HG03139 (cell line): ENCODE results near the gene RAPGEF6.
"Not testable (repeated sequence)": the region's sequence is repeated elsewhere in the genome, so short reads cannot be mapped to it uniquely, and the experiment has no call there.

ENCODE experiments used
- ATAC-seq: cut with Tn5 transposase; IDR thresholded peaks from one replicate; pipeline ENCODE4 v1.9.1; 2021; ENCODE audit not compliant: unreplicated experiment

Gene RAPGEF6

GRCh38 chr5:131436081-131436480 lies 198.9 kb downstream of the RAPGEF6 start:
- ATAC-seq, result no peak

- no peak for ATAC-seq
Observed at GRCh38 chr5:131433109-131433508, 201.9 kb downstream of the RAPGEF6 start.

GRCh38 chr5:131431794-131432193 lies 203.2 kb downstream of the RAPGEF6 start:
- ATAC-seq, result no peak

GRCh38 chr5:131430794-131431193 lies 204.2 kb downstream of the RAPGEF6 start:
- ATAC-seq, result no peak

GRCh38 chr5:131426011-131426410 lies 209.0 kb downstream of the RAPGEF6 start:
- ATAC-seq, result no peak

DNA sequence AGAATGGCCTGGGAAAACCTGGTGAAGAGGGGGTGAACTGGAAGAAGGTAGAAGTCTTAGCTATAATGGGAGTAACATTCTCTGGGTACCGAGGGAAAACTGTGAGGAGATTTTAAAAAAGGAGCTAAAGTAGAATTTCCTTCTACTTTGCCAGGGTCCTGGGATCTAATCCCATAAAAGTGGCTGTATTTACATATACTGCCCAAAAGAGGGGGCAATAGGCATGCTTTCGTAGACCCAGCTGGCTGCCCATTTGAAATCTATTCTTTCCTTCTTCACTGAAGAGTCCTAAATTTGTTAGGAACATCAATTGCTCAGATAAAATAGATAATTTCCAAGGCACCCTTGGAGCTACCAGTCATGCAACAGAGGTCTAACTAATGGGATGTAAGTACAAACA lies 212.0 kb downstream of the RAPGEF6 start:
- no peak for ATAC-seq

DNA sequence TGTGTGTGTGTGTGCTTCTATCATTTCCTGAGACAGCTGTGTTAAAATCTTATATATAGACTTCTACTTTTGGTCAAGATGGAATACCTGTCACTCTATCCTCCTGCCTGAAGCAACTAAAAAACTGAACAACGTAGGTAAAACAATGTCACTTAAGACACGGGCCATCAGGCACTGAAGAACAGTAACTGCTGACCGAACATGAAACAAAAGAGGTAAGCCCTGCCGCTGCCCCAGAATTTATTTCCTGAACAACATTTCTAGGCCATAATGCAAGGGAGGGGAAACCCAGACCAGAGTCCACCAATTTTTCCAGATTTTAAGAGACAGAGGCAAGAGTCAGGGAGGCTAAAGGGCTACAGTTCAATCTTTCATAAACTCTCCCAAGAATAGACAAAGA lies 215.2 kb downstream of the RAPGEF6 start:
- no peak for ATAC-seq

- ATAC-seq, result no peak
Observed at GRCh38 chr5:131418846-131419245, 216.2 kb downstream of the RAPGEF6 start.

DNA sequence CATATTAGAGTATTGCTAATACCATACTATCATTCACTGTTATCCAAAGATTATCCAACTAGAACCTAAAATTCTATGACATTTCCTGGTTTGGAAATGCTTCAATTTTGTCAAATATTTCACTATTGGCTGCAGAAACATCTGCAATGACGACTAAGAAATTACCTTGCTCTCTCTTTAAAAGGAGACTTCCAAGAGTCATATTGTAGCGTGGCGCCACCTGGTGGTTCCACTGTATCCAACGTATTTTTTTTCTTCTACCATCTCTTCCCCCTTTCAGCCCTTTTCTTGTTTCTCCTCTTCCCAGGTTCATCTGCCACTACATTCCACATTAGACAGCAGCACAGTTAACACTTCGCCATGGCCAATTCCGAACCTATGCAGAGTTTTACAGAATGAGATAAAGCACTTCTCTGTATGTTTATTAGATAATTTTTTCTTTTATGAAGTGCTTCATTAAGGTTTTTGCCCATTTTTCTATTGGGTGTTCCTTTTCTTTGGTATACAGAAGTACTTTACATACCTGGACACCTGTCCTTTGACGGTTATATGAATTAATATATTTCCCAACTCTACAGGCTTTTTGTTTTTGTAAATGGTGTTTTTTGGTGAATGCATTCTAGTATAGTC lies 217.7 kb downstream of the RAPGEF6 start:
- ATAC-seq, result peak; percentile 28

GRCh38 chr5:131416729-131417128 lies 218.3 kb downstream of the RAPGEF6 start:
- ATAC-seq, result peak; percentile 54

- ATAC-seq, result peak; percentile 85
Observed at GRCh38 chr5:131413605-131414559, 221.1 kb downstream of the RAPGEF6 start.

GRCh38 chr5:131406975-131407638 lies 227.9 kb downstream of the RAPGEF6 start:
- ATAC-seq, result no peak

GRCh38 chr5:131406076-131406475 lies 229.0 kb downstream of the RAPGEF6 start:
- no peak for ATAC-seq

- ATAC-seq, result no peak
Observed at GRCh38 chr5:131405674-131406073, 229.4 kb downstream of the RAPGEF6 start.

DNA sequence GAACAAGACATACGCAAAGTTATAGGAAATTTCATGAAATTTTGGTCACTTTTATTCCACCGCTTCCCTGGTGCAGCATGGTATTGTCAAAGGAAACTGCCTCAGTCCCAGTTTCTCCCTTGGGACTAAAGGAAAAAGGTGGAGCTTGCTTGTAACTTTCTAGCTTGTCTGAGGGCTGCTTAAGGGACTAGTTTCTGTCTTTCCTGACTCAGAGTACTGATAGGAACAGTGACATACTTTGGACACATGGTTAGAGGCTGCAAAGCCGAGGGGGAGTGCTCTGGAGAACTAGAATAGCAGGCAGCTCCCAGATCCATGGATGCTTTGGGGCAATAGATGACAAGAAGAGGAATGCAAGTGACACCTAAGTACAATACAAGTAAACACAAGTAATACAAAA lies 234.4 kb downstream of the RAPGEF6 start:
- no peak for ATAC-seq

DNA sequence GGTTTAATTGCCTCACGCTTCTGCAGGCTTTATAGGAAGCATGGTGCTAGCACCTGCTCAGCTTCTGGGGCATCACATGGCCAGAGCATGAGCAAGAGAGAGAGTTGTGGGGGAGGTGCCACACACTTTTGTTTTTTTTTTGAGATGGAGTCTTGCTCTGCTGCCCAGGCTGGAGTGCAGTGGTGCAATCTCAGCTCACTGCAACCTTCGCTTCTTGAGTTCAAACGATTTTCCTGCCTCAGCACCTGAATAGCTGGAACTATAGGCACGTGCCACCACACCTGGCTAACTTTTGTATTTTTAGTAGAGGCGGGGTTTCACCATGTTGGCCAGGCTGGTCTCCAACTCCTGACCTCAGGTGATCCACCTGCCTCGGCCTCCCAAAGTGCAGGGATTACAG lies 236.0 kb downstream of the RAPGEF6 start:
- not testable (repeated sequence) for ATAC-seq

GRCh38 chr5:131396630-131397273 lies 238.3 kb downstream of the RAPGEF6 start:
- no peak for ATAC-seq

GRCh38 chr5:131396015-131396414 lies 239.0 kb downstream of the RAPGEF6 start:
- peak; percentile 74 for ATAC-seq

DNA sequence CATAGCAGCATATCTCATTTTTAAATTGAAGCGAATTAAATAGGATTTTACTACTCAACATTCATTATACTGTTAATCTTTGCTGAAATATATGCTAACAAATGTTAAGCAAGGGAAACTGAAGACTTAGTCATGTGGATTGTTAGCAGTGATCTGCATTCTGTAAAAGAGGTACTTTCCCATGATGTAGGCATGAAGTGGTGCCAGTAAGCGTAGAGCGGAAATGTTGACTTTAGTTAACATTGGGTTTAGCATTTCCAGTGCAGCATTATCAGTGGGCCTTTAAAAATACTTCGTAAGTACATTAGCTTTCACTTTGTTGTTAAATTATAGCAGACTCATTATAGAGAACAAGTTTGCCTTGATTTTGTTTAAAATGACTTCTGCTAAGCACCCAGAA lies 240.9 kb downstream of the RAPGEF6 start:
- peak; percentile 52 for ATAC-seq

DNA sequence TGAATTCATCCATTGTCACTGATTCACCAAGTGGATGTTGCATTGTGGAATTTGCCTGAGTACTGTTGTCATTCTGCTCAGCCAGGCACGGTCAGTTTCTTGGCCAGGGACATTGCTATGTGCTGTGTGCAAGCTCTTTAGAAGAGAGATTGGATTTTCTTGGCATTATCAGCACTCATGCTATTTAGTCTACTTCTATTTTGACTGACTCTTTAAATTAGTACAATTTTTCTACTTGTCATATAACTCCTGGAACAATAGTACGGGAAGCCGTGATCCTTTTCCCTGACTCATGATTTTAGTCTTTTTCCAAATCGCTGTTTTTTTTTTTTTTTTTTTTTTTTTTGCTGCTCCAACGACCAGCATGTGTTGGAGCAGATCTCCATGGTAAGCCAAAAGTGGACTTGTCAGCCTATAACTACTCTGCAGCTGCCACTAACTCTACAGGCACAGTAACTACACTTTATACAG lies 241.5 kb downstream of the RAPGEF6 start:
- ATAC-seq, result no peak

DNA sequence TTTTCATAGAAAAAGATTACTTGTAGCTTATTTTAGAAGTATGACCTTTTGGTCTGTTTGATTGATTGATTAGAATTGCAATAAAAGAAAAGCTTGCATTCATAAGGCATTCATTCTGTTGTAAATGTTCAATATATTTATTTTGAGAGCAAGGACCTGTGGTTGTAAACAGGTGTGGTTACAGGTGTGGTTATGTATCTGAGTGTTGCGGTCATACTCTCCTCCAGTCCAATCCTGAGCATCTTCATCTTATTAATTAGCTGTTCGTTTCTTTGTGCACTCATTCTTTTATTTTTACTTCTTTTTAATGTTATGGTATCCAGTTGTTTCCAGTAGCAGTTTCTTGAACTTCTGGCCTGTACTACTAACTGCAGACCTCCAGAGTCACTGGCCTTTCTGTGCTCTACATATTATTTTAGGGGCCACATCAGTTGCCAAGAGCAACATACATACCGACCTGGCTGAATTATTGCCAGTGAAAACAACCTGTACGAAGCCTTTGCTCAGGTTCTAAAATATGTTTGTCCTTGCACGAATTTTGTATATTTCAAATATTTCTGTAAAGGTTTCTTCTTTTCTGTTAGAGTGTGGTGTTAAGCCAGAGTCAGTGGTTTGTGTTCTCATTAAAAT lies 242.4 kb downstream of the RAPGEF6 start:
- ATAC-seq, result no peak
